Osteoblast (primary cell): ENCODE results near the gene MIGA1. TPM values are rescaled to one million over a fixed set of nuclear protein-coding genes. Genes with fewer than 3 reads are reported as not detected.

ENCODE experiments used
- DNase-seq: peaks from one replicate; pipeline ENCODE4 v3.0.0; 2011; ENCODE audit warnings: low spot score, mixed read lengths; ENCODE audit not compliant: insufficient read length; ENCODE audit errors: missing footprints
- H2AFZ ChIP-seq: 2 replicates; pipeline ENCODE4 v1.6.0; 2011; ENCODE audit warnings: mild to moderate bottlenecking, low read length
- H3K27ac ChIP-seq: 2 replicates; pipeline ENCODE4 v1.5.1; 2011; ENCODE audit warnings: mild to moderate bottlenecking, low read depth, low read length, moderate library complexity
- H3K27me3 ChIP-seq: 2 replicates; pipeline ENCODE4 v1.6.0; 2012; ENCODE audit warnings: mild to moderate bottlenecking, control low read depth, inconsistent platforms, low read length, moderate library complexity; ENCODE audit not compliant: insufficient read depth
- H3K36me3 ChIP-seq: 2 replicates; pipeline ENCODE4 v1.5.1; 2011; ENCODE audit warnings: mild to moderate bottlenecking, low read length, control low read depth, moderate library complexity; ENCODE audit not compliant: insufficient read depth
- H3K4me1 ChIP-seq: 2 replicates; pipeline ENCODE4 v1.5.1; 2011; ENCODE audit warnings: mild to moderate bottlenecking, low read length, control low read depth, moderate library complexity; ENCODE audit not compliant: insufficient read depth
- H3K4me2 ChIP-seq: 2 replicates; pipeline ENCODE4 v1.6.0; 2011; ENCODE audit warnings: mild to moderate bottlenecking, low read length; ENCODE audit not compliant: insufficient read depth
- H3K4me3 ChIP-seq: fragments of 200-600 bp; sonication (generic); 3 replicates; pipeline ENCODE4 v1.5.1; 2012; ENCODE audit warnings: mild to moderate bottlenecking, low read length, inconsistent platforms; ENCODE audit not compliant: insufficient read depth
- H3K79me2 ChIP-seq: 2 replicates; pipeline ENCODE4 v1.6.0; 2012; ENCODE audit warnings: mild to moderate bottlenecking, low read length, control low read depth, inconsistent platforms; ENCODE audit not compliant: insufficient read depth
- H3K9me3 ChIP-seq: 2 replicates; pipeline ENCODE4 v1.5.1; 2011; ENCODE audit warnings: low read depth, low read length, control low read depth
- H4K20me1 ChIP-seq: 2 replicates; pipeline ENCODE4 v1.6.0; 2012; ENCODE audit warnings: mild to moderate bottlenecking, low read length, control low read depth; ENCODE audit not compliant: insufficient read depth
- CTCF ChIP-seq: IDR thresholded peaks from 2 replicates; pipeline ENCODE4 v1.5.1; 2011; ENCODE audit warnings: mild to moderate bottlenecking, low read depth, low read length, moderate library complexity; ENCODE audit errors: extremely low read depth
- total RNA-seq: library from RNA; depleted of rRNA; stranded (reverse); fragments of >200 nt; gene quantifications from 2 replicates; pipeline ENCODE4 v1.2.3, GENCODE V29; 2012

Gene MIGA1
- total RNA-seq, 1 donor, result 13.8 TPM

DNA sequence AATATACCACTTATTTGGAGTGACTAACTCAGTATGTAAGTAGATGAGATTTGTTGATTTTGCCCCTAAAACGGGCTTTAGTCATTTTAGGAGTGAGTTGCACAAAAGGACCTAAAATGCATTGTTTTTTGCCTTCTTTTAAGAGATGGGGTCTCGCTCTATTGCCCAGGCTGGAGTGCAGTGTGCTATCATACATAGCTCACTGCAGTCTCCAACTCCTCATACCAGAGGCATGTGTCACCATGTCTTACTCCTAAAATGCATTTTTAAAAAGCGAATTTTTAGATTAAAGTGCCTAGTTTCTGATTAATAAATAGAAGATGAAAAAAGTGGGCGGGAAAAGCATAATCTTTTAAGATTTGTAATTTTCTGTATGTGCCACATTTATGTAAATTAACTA lies 97.4 kb downstream of the MIGA1 start:
- Histone ChIP-seq H3K36me3 (no peaks in the 10 kb centered on the region), H3K9me3 (no peaks in the 10 kb centered on the region), H4K20me1 (no peaks in the 10 kb centered on the region), H2AFZ (no peak overlapping the region), H3K27me3 (no peaks in the 10 kb centered on the region), H3K4me1 (peaks cover 3% of the 10 kb centered on the region), H3K27ac (no peak overlapping the region), H3K79me2 (no peaks in the 10 kb centered on the region), H3K4me3 (no peak overlapping the region), H3K4me2 (no peak overlapping the region)
- no peak for DNase-seq
- TF ChIP-seq CTCF, result no peak

- Histone ChIP-seq H4K20me1 (no peaks in the 10 kb centered on the region), H3K4me2 (no peak overlapping the region), H3K79me2 (no peaks in the 10 kb centered on the region), H3K9me3 (no peaks in the 10 kb centered on the region), H3K36me3 (no peaks in the 10 kb centered on the region), H3K27me3 (no peaks in the 10 kb centered on the region), H2AFZ (no peak overlapping the region), H3K4me3 (no peak overlapping the region), H3K4me1 (no peaks in the 10 kb centered on the region), H3K27ac (no peak overlapping the region)
- DNase-seq, result no peak
- TF ChIP-seq CTCF, result no peak
Measured at GRCh38 chr1:77881061-77881460, 101.6 kb downstream of the MIGA1 start.

GRCh38 chr1:77882411-77882810 lies 103.0 kb downstream of the MIGA1 start:
- no peak for TF ChIP-seq CTCF

GRCh38 chr1:77888081-77888780 lies 108.8 kb downstream of the MIGA1 start, which contains the start of gene NEXN:
NEXN (plus strand) TSS chr1:77888624; CDS start chr1:77916107, 27,483 bp downstream.
- DNase-seq, result peak; percentile 91
- peaks cover 64% of the 10 kb centered on the region for H3K79me2 ChIP-seq

More at GRCh38 chr1:77882411-77882810, 103.0 kb downstream of the MIGA1 start:
- H3K36me3 ChIP-seq, result no peaks in the 10 kb centered on the region
- no peaks in the 10 kb centered on the region for H3K27me3 ChIP-seq
- peaks cover 3% of the 10 kb centered on the region for H3K4me1 ChIP-seq
- H3K27ac ChIP-seq, result no peak overlapping the region
- no peaks in the 10 kb centered on the region for H3K9me3 ChIP-seq
- H4K20me1 ChIP-seq, result no peaks in the 10 kb centered on the region
- DNase-seq, result no peak
- H3K4me3 ChIP-seq, result no peak overlapping the region
- H3K79me2 ChIP-seq, result peaks cover 9% of the 10 kb centered on the region
- no peak overlapping the region for H2AFZ ChIP-seq
- no peak overlapping the region for H3K4me2 ChIP-seq

More at GRCh38 chr1:77888081-77888780, 108.8 kb downstream of the MIGA1 start, which contains the start of gene NEXN:
- no peak for TF ChIP-seq CTCF
- Histone ChIP-seq H3K9me3 (no peaks in the 10 kb centered on the region), H2AFZ (peak within 1 kb of the TSS; percentile 87), H3K27me3 (no peaks in the 10 kb centered on the region), H4K20me1 (peaks cover 12% of the 10 kb centered on the region), H3K36me3 (peaks cover 15% of the 10 kb centered on the region), H3K27ac (peak within 1 kb of the TSS; percentile 99), H3K4me3 (peak within 1 kb of the TSS; percentile 98), H3K4me2 (peak within 1 kb of the TSS; percentile 96), H3K4me1 (peaks cover 21% of the 10 kb centered on the region)
